H1 (cell line): ENCODE measurements around the gene APOM. TPM values are rescaled to one million over a fixed set of nuclear protein-coding genes. Genes with fewer than 3 reads are reported as not detected.

Source experiments
- CTCF ChIA-PET: fragments of 300-600 bp; sonication (Branson Sonifier 250); formaldehyde crosslinking; loops from one replicate; lab custom pipeline; 2021; ENCODE audit not compliant: partially characterized antibody; lab: Charles Lee
- POLR2A ChIA-PET: fragments of 300-600 bp; sonication (Branson Sonifier 250); formaldehyde crosslinking; loops from one replicate; lab custom pipeline; 2021; ENCODE audit warnings: inconsistent platforms; ENCODE audit not compliant: partially characterized antibody; lab: Charles Lee
- DNase-seq, 2 experiments: peaks; one replicate each; pipeline versions ENCODE4 v3.0.0 to v3.0.0-alpha.2; 2010 to 2022; ENCODE audit warnings: low spot score in 2 of 2, low read depth in 1 of 2, mixed read lengths in 1 of 2
- FAIRE-seq: peaks from 2 replicates; lab custom pipeline; 2011; peaks lifted over from hg19 to GRCh38; lab: Jason Lieb, UNC
- H2AFZ ChIP-seq: 2 replicates; pipeline ENCODE4 v1.8.1; 2012; ENCODE audit warnings: low read length, inconsistent platforms
- H2AK5ac ChIP-seq: 2 replicates; pipeline ENCODE4 v1.6.1; 2013; ENCODE audit warnings: low read depth, low read length
- H2BK120ac ChIP-seq: replicated peaks from 2 replicates; pipeline ENCODE3; 2013; ENCODE audit warnings: low read depth, low read length, inconsistent platforms
- H2BK12ac ChIP-seq: 2 replicates; pipeline ENCODE4 v1.6.1; 2013; ENCODE audit warnings: low read depth, low read length
- H2BK15ac ChIP-seq: 2 replicates; pipeline ENCODE4 v1.6.1; 2013; ENCODE audit warnings: low read length
- H2BK20ac ChIP-seq: 2 replicates; pipeline ENCODE4 v1.6.1; 2013; ENCODE audit warnings: low read length
- H2BK5ac ChIP-seq: 2 replicates; pipeline ENCODE4 v1.6.1; 2013; ENCODE audit warnings: low read depth, low read length
- H3K14ac ChIP-seq: 2 replicates; pipeline ENCODE4 v1.6.1; 2013; ENCODE audit warnings: inconsistent platforms; ENCODE audit not compliant: insufficient read length
- H3K18ac ChIP-seq: 2 replicates; pipeline ENCODE4 v1.6.1; 2013; ENCODE audit warnings: low read length; ENCODE audit errors: extremely low read depth
- H3K23ac ChIP-seq: 2 replicates; pipeline ENCODE4 v1.6.1; 2013; ENCODE audit warnings: inconsistent platforms; ENCODE audit not compliant: insufficient read length
- H3K23me2 ChIP-seq: 2 replicates; pipeline ENCODE4 v1.6.1; 2013; ENCODE audit warnings: low read depth, low read length
- H3K27ac ChIP-seq: 2 replicates; pipeline ENCODE4 v1.6.1; 2011; ENCODE audit warnings: low read depth, low read length, inconsistent platforms
- H3K27me3 ChIP-seq, 4 experiments: replicated peaks in 1 of 4; 1 replicate in 1 of 4; 2 replicates in 3 of 4; pipeline versions ENCODE4 v1.6.1 to v1.8.1; 2011 to 2013; ENCODE audit warnings: low read length in 3 of 4, mild to moderate bottlenecking in 3 of 4, inconsistent platforms in 2 of 4, mixed read lengths in 2 of 4, moderate library complexity in 1 of 4; ENCODE audit not compliant: control insufficient read depth in 3 of 4, insufficient read depth in 3 of 4; ENCODE audit errors: extremely low read depth in 1 of 4
- H3K36me3 ChIP-seq, 4 experiments: 2 replicates each; pipeline versions ENCODE4 v1.6.1 to v1.8.1; 2011 to 2013; ENCODE audit warnings: mild to moderate bottlenecking in 4 of 4, low read length in 3 of 4, moderate library complexity in 2 of 4, control low read depth in 1 of 4, inconsistent platforms in 1 of 4; ENCODE audit not compliant: insufficient read depth in 4 of 4, control insufficient read depth in 2 of 4
- H3K4ac ChIP-seq: replicated peaks from 2 replicates; pipeline ENCODE3; 2013; ENCODE audit warnings: low read length, low read depth, mixed read lengths, inconsistent platforms; ENCODE audit not compliant: insufficient read length
- H3K4me1 ChIP-seq, 4 experiments: replicated peaks in 1 of 4; 1 replicate in 1 of 4; 2 replicates in 3 of 4; pipeline versions ENCODE4 v1.6.1 to v1.8.1; 2011 to 2013; ENCODE audit warnings: low read length in 3 of 4, inconsistent platforms in 2 of 4, mixed read lengths in 1 of 4; ENCODE audit not compliant: insufficient read depth in 4 of 4, control insufficient read depth in 3 of 4
- H3K4me2 ChIP-seq, 2 experiments: 2 replicates each; pipeline versions ENCODE4 v1.6.1 to v1.8.1; 2011 to 2013; ENCODE audit warnings: low read depth in 2 of 2, low read length in 2 of 2, control low read depth in 1 of 2, inconsistent platforms in 1 of 2, mild to moderate bottlenecking in 1 of 2; ENCODE audit not compliant: insufficient read depth in 1 of 2
- H3K4me3 ChIP-seq, 4 experiments: fragments of 200-600, 300-600 bp in 1 of 4; sonication (generic), shearing (Covaris generic), sonication (Bioruptor Twin) in 1 of 4; 2 replicates each; pipeline versions ENCODE4 v1.5.1 to v1.8.1; 2011 to 2016; ENCODE audit warnings: low read length in 4 of 4, low read depth in 3 of 4, control low read depth in 2 of 4, inconsistent platforms in 2 of 4, mild to moderate bottlenecking in 2 of 4, mixed read lengths in 1 of 4, moderate library complexity in 1 of 4; ENCODE audit not compliant: insufficient read depth in 2 of 4; ENCODE audit errors: extremely low read depth in 1 of 4
- H3K56ac ChIP-seq: replicated peaks from 2 replicates; pipeline ENCODE3; 2013; ENCODE audit warnings: low read depth, mild to moderate bottlenecking, mixed read lengths, low read length, inconsistent platforms; ENCODE audit not compliant: insufficient read length
- H3K79me1 ChIP-seq: 2 replicates; pipeline ENCODE4 v1.6.1; 2013; ENCODE audit warnings: low read depth, low read length, control low read depth
- H3K79me2 ChIP-seq, 2 experiments: 2 replicates each; pipeline versions ENCODE4 v1.6.1 to v1.8.1; 2012 to 2013; ENCODE audit warnings: low read length in 2 of 2, mild to moderate bottlenecking in 2 of 2, inconsistent platforms in 1 of 2; ENCODE audit not compliant: insufficient read depth in 2 of 2, control insufficient read depth in 1 of 2
- H3K9ac ChIP-seq, 4 experiments: replicated peaks in 1 of 4; 1 replicate in 1 of 4; 2 replicates in 3 of 4; pipeline versions ENCODE4 v1.6.1 to v1.8.1; 2011 to 2013; ENCODE audit warnings: low read depth in 3 of 4, low read length in 3 of 4, control low read depth in 2 of 4, mild to moderate bottlenecking in 2 of 4, moderate library complexity in 2 of 4, inconsistent platforms in 1 of 4; ENCODE audit errors: extremely low read depth in 1 of 4
- H3K9me3 ChIP-seq, 2 experiments: 2 replicates each; pipeline versions ENCODE4 v1.6.1 to v1.8.1; 2012 to 2013; ENCODE audit warnings: mild to moderate bottlenecking in 2 of 2, moderate library complexity in 2 of 2, control low read depth in 1 of 2, inconsistent platforms in 1 of 2, low read depth in 1 of 2, low read length in 1 of 2, mixed read lengths in 1 of 2; ENCODE audit not compliant: insufficient read depth in 2 of 2
- H4K20me1 ChIP-seq, 2 experiments: replicated peaks in 1 of 2; 2 replicates each; pipeline versions ENCODE3 to v1.8.1; 2011 to 2013; ENCODE audit warnings: inconsistent platforms in 2 of 2, low read length in 2 of 2, mild to moderate bottlenecking in 1 of 2; ENCODE audit not compliant: insufficient read depth in 2 of 2, control insufficient read depth in 1 of 2
- H4K5ac ChIP-seq: 2 replicates; pipeline ENCODE4 v1.6.1; 2013; ENCODE audit warnings: low read length, low read depth, mixed read lengths, inconsistent platforms; ENCODE audit not compliant: insufficient read length
- H4K8ac ChIP-seq: 2 replicates; pipeline ENCODE4 v1.8.0; 2013; ENCODE audit warnings: mild to moderate bottlenecking, moderate library complexity, low read length, inconsistent platforms; ENCODE audit not compliant: insufficient read depth; ENCODE audit errors: extremely low read depth
- H4K91ac ChIP-seq: replicated peaks from 2 replicates; pipeline ENCODE3; 2013; ENCODE audit warnings: low read length, mixed read lengths, inconsistent platforms; ENCODE audit not compliant: insufficient read length
- BCL11A ChIP-seq, 2 experiments: IDR thresholded peaks; one replicate each; pipeline ENCODE4 v1.6.1; 2011; ENCODE audit warnings: low read depth in 2 of 2, low read length in 2 of 2, mild to moderate bottlenecking in 2 of 2
- BRCA1 ChIP-seq: IDR thresholded peaks from 2 replicates; pipeline ENCODE4 v1.6.1; 2012; ENCODE audit warnings: low read depth, low read length, improper control_type of control experiment
- CEBPB ChIP-seq: IDR thresholded peaks from 2 replicates; pipeline ENCODE4 v1.6.1; 2012; ENCODE audit warnings: low read depth, low read length
- CHD1 ChIP-seq: IDR thresholded peaks from 2 replicates; pipeline ENCODE4 v1.6.1; 2012; ENCODE audit warnings: low read depth, low read length, improper control_type of control experiment
- CREB1 ChIP-seq: IDR thresholded peaks from 2 replicates; pipeline ENCODE4 v1.6.1; 2012; ENCODE audit warnings: inconsistent platforms
- EZH2 ChIP-seq: fragments of 200-600 bp; sonication (generic); IDR thresholded peaks from 2 replicates; pipeline ENCODE4 v1.7.1; 2012; ENCODE audit warnings: low read depth, mild to moderate bottlenecking, moderate library complexity, low read length, inconsistent platforms; ENCODE audit not compliant: severe bottlenecking
- JUN ChIP-seq: IDR thresholded peaks from 2 replicates; pipeline ENCODE4 v1.6.1; 2011; ENCODE audit warnings: low read depth, mild to moderate bottlenecking, improper control_type of control experiment, low read length
- JUND ChIP-seq: IDR thresholded peaks from 2 replicates; pipeline ENCODE4 v1.6.1; 2011; ENCODE audit warnings: mild to moderate bottlenecking, improper control_type of control experiment, low read length
- KDM1A ChIP-seq: fragments of 200-600, 300-600 bp; sonication (generic); IDR thresholded peaks from 2 replicates; pipeline ENCODE4 v1.7.1; 2016; ENCODE audit warnings: mild to moderate bottlenecking, low read length, borderline replicate concordance
- NRF1 ChIP-seq: IDR thresholded peaks from 2 replicates; pipeline ENCODE4 v1.6.1; 2011; ENCODE audit warnings: mild to moderate bottlenecking, low read depth, low read length, improper control_type of control experiment
- POLR2AphosphoS5 ChIP-seq: IDR thresholded peaks from 2 replicates; pipeline ENCODE4 v1.6.1; 2011; ENCODE audit warnings: low read depth, low read length
- RXRA ChIP-seq: IDR thresholded peaks from 2 replicates; pipeline ENCODE4 v1.6.1; 2011; ENCODE audit warnings: low read depth, mild to moderate bottlenecking, low read length, moderate library complexity; ENCODE audit not compliant: insufficient read depth
- SIX5 ChIP-seq: IDR thresholded peaks from 2 replicates; pipeline ENCODE4 v1.6.1; 2011; ENCODE audit warnings: mild to moderate bottlenecking, low read depth, low read length
- SP2 ChIP-seq: IDR thresholded peaks from 2 replicates; pipeline ENCODE4 v1.6.1; 2012; ENCODE audit warnings: mild to moderate bottlenecking, low read length, inconsistent platforms
- WGBS, 2 experiments: shearing (Covaris generic) in 1 of 2; methylation state at CpG; one replicate each; pipeline versions ENCODE4 v1.1.6 to v1.1.7; 2013 to 2015; ENCODE audit warnings: low lambda C conversion rate in 2 of 2, mixed read lengths in 2 of 2, inconsistent platforms in 1 of 2, low coverage in 1 of 2, missing lambda C conversion rate in 1 of 2; ENCODE audit not compliant: insufficient replicate concordance in 2 of 2, insufficient coverage in 1 of 2, insufficient read length in 1 of 2; ENCODE audit errors: extremely low coverage in 1 of 2, missing lambda C conversion rate in 1 of 2; 5-methylcytosine and 5-hydroxymethylcytosine counted together
- polyA plus RNA-seq, 7 experiments: library from polyadenylated mRNA; depleted of rRNA in 3 of 7; stranded (reverse) in 5 of 7; unstranded in 2 of 7; fragments of >200 nt in 5 of 7; fragments of 200-250 nt in 2 of 7; gene quantifications; 1 replicate in 5 of 7; 2 replicates in 1 of 7; 4 replicates in 1 of 7; pipeline versions ENCODE4 v1.2.1 to v1.2.3, GENCODE V29; 2011 to 2013; ENCODE audit warnings: missing spikeins in 2 of 7, mixed read lengths in 2 of 7
- total RNA-seq: library from RNA; stranded (reverse); fragmentation: NEBNext Ultra II Directional; extraction: Animal tissue kit (Norgen Biotek cat#: 25700); gene quantifications from 2 replicates; pipeline ENCODE4 v1.2.1, GENCODE V29; 2021

The APOM gene
- total and polyA plus RNA-seq, 2 of the 8 experiments (the other 6 are each of a cell fraction or from before 2014, with no cell fraction given) = 3.4 to 12.0 TPM

DNA sequence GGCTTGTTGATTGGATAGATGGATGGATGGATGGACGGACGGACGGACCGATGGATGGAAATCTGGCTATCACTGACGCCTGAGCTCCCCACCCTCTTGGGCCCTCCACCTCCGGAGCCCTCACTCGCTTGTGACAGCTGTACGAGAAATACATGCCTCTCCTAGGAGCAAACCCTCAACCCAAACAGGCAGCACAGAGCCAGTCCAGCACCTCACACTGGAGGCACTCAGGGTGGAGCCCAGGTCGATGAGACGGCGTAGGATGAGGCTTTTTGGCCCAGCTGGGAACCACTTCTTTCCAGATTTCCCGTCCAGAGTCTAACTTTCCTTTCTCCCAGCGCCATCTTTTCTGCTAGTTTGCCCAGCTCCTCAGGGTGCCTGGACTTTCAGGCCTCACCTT lies 27.9 kb downstream of the APOM start:
- H2BK15ac ChIP-seq = peak overlapping the region; percentile 53; the same call in 1 of the 2 replicates
- H3K9me3 ChIP-seq = no peaks in the 10 kb centered on the region
- peaks cover 0 to 10% (median 8%) of the 10 kb centered on the region in 4 experiments; a peak in 5 of 7 replicates for H3K4me1 ChIP-seq
- POLR2A ChIA-PET = interaction anchor here (0.8 to 2.0 kb wide), 11 partner anchors 9 to 153 kb away, joined by 3 to 11 read pairs (median 4); partner anchors contain the start of genes ABHD16A, BAG6, C6orf47 and DDX39B
- H3K23me2 ChIP-seq = peaks cover 11% of the 10 kb centered on the region; the same call in 1 of the 2 replicates
- H2BK5ac ChIP-seq = no peak overlapping the region
- WGBS, 2 experiments = 63% methylated on average over 13 of the region's 13 CpGs; no CpG with 5 or more reads in 1 of the 2 experiments
- peak overlapping the region in 1 of 4 experiments; percentile 64; a peak in 3 of 7 replicates for H3K9ac ChIP-seq
- no peak overlapping the region for H3K4ac ChIP-seq
- no peaks in the 10 kb centered on the region for H3K79me2 ChIP-seq
- no peaks in the 10 kb centered on the region for H3K79me1 ChIP-seq
- H2BK12ac ChIP-seq = 0 out of 2 replicates have a peak overlapping the region, but pooled peaks have one; percentile 62
- no peak overlapping the region for H4K5ac ChIP-seq
- peak overlapping the region; percentile 37; the same call in 1 of the 2 replicates for H2AFZ ChIP-seq
- no peak overlapping the region for H3K27ac ChIP-seq
- H2BK120ac ChIP-seq = no peak overlapping the region
- peak overlapping the region; percentile 58 to 76 (median 63); a peak in 6 of 8 replicates for H3K4me3 ChIP-seq
- H3K14ac ChIP-seq = no peak overlapping the region
- H3K56ac ChIP-seq = no peak overlapping the region
- H4K8ac ChIP-seq = no peak overlapping the region
- H2AK5ac ChIP-seq = no peak overlapping the region
- H3K36me3 ChIP-seq = peaks cover 0 to 13% (median 9%) of the 10 kb centered on the region in 4 experiments; a peak in 4 of 8 replicates
- DNase-seq (no peak), FAIRE-seq (no peak)
- peak overlapping the region; percentile 86 to 90 for H3K4me2 ChIP-seq
- no peak overlapping the region for H3K23ac ChIP-seq
- no peak overlapping the region for H2BK20ac ChIP-seq
- no peaks in the 10 kb centered on the region for H4K20me1 ChIP-seq
- no peak overlapping the region for H4K91ac ChIP-seq
- peaks cover 3 to 13% (median 12%) of the 10 kb centered on the region in 4 experiments; a peak in 6 of 7 replicates for H3K27me3 ChIP-seq
- CTCF ChIA-PET = interaction anchor here (0.6 to 2.5 kb wide), 8 partner anchors 20 to 240 kb away, joined by 3 to 11 read pairs (median 5); partner anchors contain the start of gene ABHD16A
- no peak overlapping the region; the same call in 1 of the 2 replicates for H3K18ac ChIP-seq
- TF ChIP-seq BCL11A (IDR thresholded peaks at IDR 0.05; ENCODE audit: low read depth in 2 of 2, low read length in 2 of 2) (no peak), SP2 (no peak), RXRA (no peak), JUND (no peak), BRCA1 (no peak), KDM1A (no peak), CHD1 (no peak), NRF1 (no peak), SIX5 (no peak), POLR2AphosphoS5 (no peak), CEBPB (no peak), JUN (no peak), CREB1 (no peak), EZH2 (no peak)
